ENCODE data around the gene MBD1.
"Not testable (repeated sequence)": the region's sequence is repeated elsewhere in the genome, so short reads cannot be mapped to it uniquely, and the experiment has no call there.

The MBD1 gene

DNA sequence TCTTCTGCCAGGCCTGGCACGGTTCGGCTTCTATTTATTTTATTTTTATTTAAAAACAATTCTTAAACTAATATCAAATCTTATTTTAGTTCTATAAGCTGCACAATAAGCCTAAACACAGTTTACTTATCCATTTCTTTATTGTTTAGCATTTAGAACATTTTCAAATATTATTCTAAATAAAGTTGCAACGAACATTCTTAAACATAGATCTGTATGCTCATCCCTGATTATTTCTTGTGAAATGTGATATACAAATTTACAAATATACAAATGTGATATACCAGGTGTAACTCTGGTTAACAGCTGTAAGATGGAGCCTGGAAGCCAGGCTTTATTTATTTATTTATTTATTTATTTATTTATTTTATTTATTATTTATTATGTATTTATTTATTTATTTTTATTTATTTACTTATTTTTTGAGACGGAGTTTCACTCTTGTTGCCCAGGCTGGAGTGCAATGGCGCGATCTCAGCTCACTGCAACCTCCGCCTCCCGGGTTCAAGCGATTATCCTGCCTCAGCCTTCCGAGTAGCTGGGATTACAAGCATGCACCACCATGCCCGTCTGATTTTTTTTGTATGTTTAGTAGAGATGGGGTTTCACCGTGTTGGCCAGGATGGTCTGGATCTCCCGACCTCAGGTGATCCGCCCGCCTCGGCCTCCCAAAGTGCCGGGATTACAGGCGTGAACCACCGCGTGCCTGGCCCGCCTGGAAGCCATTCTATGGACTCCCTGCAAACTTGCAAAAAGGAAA, 7.2 kb upstream of the MBD1 start:
- not testable (repeated sequence) for DNase-seq

DNA sequence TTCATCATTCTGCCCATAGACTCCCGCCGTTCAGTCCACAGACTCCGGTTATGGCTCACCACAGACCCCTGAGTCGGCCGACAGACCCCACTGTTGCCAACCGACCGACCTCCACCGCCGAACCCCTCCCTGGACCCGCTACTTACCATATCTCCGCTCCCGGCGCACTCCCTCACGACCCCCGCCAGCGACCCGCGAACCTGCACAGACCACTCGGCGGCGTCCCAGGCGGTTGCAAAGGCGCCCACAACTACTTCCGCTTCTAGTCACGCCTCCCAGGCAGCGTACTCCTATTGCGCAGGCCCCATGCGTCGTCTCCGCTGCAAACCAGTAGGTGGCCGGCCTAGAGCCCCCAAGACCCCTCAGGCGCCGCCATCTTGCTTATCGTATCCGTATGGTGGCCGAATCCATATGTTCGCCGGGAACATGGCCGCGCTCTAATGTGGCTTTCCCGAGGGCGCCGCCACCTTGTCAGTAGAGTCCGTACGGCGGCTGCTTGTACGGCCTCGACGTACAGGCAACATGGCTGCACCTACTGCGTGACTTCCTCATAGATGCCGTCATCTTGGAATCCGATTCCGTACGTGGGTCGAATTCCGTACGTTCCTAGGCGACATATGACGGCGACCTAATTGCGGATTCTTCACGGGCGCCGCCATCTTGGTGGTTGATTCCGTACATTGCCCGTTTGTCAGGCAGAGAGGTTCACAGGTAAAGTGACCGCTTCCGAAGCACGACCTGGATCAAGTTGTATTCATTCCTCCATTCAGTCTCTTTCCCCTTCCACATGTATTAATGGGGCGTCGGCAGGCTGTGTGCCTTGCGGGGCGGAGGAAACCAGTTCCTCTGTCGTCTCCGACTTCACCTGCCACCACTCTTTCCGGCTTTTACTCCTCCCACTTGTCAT, 6.4 kb upstream of the MBD1 start, which contains the start of gene CXXC1:
CXXC1 (minus strand) TSS at position 252 of the 907 bp plus-strand sequence; CDS start at position 149, 103 bp downstream.
- peak; percentile 95 for DNase-seq

- no peak for DNase-seq
These were observed 5.7 kb upstream of the MBD1 start for GRCh38 chr18:50287028-50287440.

DNA sequence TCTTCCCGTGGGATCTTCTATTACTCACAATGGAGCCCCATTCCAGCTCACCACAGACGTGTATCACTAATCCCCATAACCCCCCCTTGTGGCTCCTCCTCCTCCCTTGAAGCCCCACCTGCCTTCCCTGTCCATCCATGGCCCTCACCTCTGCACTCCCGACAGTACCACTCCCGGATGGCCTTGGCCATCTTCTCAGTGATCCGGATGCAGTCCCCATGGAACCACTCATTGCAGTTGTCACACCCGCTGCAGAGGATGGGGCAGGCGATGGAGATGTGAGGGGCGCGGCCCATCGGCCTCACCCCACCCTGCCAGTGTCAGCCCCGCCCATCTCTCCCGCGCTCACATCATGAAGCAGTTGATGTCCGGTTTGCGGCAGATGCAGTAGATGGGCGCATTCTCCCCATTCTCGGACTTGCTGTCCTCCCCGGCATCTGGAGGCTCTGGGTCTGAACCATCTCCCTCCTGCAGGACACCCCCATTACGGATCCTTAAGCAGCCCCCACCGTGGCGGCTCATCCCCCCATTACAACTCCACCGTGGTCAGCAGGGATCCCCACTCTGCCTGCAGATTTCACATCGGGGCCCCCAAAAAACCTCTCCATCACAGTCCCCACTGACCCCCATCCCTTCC, 5.2 kb upstream of the MBD1 start:
- no peak for DNase-seq

DNA sequence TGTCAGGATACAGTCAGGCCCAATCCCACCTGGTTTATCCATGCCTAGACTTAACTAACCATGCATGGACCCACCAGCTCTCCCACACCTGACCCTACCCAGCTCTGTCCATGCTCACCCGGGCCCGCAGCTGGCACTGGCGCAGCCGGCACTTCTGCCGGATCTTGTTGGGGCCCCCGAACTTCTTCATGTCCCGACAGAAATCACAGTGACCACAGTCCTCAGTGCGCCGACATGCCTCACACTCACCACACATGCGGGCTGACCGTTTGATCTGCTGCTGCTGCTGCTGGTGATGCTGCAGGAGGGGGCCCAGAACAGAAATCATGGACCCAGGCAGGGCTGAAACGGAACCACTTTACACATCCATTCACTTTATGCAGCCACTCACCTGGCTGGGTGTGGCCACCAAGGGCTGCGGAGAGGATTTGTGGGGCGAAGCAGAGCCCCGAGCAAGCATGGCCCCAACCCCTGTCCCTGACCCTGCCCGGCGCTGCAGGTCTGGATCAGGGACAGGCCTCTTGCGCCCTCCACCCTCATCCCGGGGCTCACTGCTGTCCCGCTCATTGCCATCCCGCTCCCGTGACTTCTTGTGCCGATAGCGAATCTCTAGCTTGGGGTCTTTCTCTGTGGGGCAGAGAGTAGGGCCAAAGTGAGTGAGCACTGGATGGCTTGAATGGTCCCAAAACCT, 4.5 kb upstream of the MBD1 start:
- no peak for DNase-seq

GRCh38 chr18:50285071-50285470, 3.7 kb upstream of the MBD1 start:
- DNase-seq, result no peak

DNA sequence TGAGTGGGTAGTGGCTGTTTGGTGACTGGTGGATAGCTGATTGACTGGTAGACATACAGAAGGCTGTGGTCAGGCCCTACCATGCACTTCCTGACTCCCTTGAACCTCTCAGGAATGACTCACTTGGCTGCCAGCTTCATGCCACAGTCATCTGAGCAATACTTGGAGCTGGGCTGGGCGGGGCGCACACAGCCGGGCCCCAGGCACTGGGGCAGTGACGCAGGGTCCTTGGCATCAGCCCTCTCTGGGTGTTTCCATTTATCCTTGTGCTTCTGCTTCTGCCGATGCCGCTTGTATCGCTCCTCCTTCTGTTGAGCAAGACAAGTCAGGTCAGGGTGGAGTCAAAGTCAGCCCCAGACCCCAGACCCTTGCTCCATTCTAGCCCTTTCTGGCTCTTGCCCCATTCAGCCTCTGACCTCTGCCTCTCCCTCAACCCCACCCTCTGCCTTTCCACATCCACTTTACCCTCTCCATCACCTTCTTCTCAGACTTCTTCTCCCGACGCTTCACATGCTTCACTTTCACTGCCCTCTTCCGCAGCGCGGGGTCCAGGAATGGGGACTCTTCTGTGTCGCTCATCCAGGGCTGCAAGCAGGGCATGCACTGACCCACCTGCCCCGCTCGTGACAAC, 3.0 kb upstream of the MBD1 start:
- no peak for DNase-seq

DNA sequence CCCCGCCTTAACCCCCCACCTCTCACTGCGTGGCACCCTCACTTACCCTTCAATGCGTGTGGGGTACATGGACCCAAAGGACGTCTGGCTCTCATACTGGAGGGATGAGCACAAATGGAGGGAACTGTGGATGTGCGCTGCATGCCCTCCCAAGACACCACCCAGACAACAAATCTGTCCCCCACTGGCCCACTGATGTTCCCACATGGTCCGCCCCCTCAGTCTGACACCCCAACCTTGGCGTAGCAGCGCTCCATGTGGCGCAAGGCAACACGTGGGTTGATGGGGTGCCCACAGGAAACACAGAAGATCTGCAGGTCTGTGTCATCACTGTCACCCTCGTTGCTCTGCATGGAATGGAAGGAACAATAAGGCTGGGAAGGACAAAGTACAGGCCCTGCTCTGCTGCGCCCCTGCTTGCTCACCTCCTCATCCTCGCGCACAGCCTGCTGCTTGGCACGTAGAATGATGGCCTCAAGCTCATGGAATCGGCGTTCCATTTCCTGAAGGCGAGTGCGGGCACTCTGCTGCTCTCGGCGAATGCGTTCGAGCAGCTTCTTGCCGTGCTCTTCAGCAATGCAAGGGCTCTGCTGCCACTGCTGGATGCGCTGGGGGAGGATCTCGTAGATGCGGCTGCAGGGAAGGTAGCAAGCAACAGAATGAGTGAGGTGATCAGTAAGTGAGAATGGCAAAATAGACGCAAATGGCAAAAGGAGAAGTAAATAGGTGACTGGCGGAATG, 2.3 kb upstream of the MBD1 start:
- no peak for DNase-seq

DNA sequence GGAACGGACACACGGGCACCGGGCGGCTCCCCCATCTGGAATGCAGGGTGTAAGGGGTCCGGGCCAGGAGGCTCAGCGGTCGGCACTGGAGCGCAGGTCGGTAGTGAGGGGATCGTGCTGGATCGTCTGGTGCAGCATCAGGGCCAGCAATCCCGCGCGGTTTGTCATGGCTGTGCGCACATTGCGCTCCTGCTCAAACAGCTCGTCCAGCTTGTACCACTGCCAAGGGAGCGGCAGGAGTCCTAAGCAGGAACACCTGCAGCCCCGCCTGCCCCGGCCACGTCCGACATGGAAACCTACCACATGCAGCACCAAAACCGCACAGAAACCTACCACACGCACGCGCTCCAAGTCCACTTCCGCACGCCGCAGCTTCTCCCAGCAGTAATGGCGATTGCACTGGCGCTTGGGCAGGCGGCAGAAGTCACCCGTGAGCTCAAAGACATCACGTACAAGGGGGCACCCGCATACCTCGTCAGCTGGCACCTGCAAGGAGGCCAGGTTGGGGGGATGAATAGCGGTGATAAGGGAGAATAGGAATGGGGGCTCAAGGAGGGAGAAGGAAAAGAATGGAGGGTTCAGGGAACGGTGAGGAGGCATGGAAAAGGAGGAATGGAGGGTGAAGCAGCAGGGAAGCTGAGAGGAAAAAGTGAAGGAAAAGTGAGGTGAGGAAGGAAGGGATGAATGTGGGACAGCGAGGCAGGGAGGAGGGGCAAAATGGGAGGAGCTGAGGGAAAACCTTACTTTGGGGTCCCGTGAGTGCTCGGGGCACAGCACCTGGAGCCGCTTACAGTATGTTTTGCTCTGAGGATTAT, 1.4 kb upstream of the MBD1 start:
- DNase-seq, result no peak

DNA sequence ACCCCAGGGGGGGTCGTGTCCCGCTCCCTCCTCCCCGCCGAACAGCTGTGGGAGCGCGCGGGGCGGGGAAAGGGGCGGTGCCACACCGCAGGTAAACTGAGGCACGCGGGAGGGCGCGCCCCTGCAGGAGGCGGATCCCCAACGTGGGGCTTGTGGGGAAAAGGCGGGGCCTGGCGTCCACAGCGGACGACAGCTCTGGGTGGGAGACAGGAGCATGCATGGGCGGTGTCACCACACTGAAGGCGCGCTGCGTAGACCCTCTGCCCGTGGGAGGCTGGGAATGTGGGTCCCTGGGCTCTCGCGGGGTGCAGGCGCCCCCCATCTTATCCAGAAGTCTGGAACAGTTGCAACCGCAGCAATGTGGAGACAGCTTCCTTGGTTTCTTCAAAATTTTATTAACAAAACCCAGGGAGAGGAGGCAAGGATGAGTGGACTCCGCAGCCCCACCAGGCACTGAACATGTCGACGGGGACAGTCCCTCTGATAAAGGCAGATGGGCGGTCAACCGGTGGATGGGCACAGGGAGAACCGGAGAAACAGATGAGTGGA, 723 bp upstream of the MBD1 start:
- DNase-seq, result no peak

GRCh38 chr18:50280707-50281294, 522 bp downstream of the MBD1 start:
- DNase-seq, result no peak

- no peak for DNase-seq
These were observed 1.6 kb downstream of the MBD1 start for GRCh38 chr18:50279752-50280151.

- no peak for DNase-seq
These were observed 3.4 kb downstream of the MBD1 start for GRCh38 chr18:50277942-50278341.

- DNase-seq, result no peak
These were observed 4.9 kb downstream of the MBD1 start for GRCh38 chr18:50276452-50276851.

DNA sequence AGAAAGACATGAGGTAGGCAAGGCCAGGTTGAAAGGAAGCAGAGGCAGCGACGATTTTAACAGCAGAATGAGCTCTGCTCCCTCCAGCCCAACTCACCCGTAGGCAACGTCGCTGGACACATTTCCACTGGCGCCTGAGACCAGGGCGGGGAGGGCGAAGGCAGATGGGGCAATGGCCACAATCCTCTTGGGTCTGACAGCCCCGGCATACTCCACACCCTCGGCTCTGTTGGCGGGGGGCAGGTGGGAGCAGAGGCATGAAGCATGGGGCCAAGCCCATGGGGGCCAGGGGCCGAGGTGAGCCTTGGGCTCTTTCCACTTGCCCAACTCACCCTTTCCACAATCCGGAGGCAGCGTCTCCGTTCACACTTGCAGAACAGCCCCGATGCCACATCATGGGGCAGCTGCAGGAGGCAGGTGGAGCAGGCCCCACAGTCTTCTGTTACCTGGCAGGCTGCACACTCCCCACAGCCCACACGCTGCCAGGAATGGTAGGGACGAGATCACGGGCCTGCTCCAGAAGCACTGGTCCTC, 5.8 kb downstream of the MBD1 start:
- DNase-seq, result no peak

DNA sequence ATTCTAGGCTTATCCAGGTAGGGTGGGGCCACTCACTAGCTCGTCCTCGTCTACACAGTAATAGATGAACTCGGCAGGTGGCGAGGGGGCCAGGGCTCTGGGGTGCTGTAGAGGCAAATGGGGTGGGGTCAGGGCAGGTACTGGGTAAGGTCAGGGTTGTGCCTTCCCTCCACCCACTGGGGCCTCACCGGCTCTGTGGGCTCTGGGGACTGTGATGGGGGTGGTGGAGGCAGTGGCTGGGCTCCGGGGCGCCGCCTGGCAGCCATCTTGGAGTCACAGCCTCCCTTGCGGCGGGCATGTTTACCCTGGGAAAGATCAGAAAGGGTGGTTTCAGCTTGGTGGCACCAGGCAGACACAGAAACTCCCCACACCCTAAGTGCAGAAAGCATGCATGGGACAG, 6.4 kb downstream of the MBD1 start:
- no peak for DNase-seq

DNA sequence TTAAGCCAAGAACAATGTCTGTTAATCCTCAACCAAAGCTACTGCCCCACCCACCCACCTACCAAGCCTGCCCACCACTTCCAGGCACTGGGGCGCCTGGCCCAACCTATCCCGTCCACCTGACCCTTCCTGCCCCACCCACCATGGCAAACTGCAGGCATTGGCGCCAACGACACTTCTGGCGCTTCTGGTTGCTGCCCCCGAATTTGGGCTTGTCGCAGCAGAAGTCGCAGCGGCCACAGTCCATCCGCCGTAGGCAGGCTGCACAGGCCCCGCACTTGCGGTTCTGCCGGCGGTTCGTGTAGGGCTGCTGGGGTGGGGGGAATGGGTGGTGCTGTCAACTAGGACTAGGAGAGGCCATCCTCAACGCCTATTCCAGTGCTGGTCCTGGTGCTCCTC, 7.3 kb downstream of the MBD1 start:
- no peak for DNase-seq

- no peak for DNase-seq
These were observed 7.9 kb downstream of the MBD1 start for GRCh38 chr18:50273203-50274043.

DNA sequence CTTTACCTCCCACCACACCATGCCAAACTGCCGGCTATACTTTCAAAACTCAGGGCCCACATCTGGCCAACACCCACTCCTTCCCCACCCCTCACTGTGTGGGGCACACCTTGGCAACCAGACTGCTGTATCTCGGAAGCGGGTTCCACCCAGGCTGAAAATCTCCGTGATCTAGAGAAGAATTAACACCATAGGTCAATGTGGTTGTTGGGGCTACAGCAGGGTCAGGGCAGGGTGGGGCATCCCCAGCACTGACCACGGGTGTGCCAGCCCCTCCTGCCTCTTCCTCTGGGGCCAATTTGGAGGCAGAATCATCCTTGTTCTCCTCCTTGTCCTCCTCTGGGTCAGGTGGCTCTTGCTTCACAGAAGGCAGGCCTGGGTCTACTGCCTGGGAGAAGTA, 8.8 kb downstream of the MBD1 start:
- DNase-seq, result no peak

Measured in stimulated activated CD4-positive, alpha-beta T cell treated with anti-CD3 and anti-CD28 coated beads, Interleukin-12 subunit alpha, Interleukin-12 subunit beta, amount 100 ng/mL, for 4 hours (primary cell).